GM23338 (cell line): ENCODE measurements around the gene AMPD3.

Source experiments
- CREB1 ChIP-seq: fragments of 250-450 bp; sonication (Bioruptor Pico); IDR thresholded peaks from 2 replicates; pipeline ENCODE4 v1.5.0; 2020; ENCODE audit warnings: low read depth, mild to moderate bottlenecking, moderate library complexity
- CTCF ChIP-seq, 2 experiments: fragments of 200-600 bp in 1 of 2; sonication (generic) in 1 of 2; conservative IDR thresholded peaks; 2 replicates each; pipeline versions ENCODE4 v1.5.1 to v1.6.1; 2016 to 2017; ENCODE audit warnings: antibody characterized with exemption in 2 of 2, low read depth in 2 of 2, mild to moderate bottlenecking in 2 of 2, moderate library complexity in 1 of 2
- EZH2 ChIP-seq: fragments of 200-600 bp; sonication (generic); IDR thresholded peaks from one replicate; pipeline ENCODE4 v1.8.0; 2017; ENCODE audit warnings: antibody characterized with exemption, mild to moderate bottlenecking, low read depth; ENCODE audit not compliant: unreplicated experiment
- EZH2phosphoT487 ChIP-seq: fragments of 200-600 bp; sonication (generic); IDR thresholded peaks from one replicate; pipeline ENCODE4 v1.8.1; 2018; ENCODE audit warnings: antibody characterized with exemption; ENCODE audit not compliant: unreplicated experiment
- JUNB ChIP-seq: IDR thresholded peaks from one replicate; pipeline ENCODE4 v1.6.1; 2016; ENCODE audit warnings: antibody characterized with exemption; ENCODE audit not compliant: unreplicated experiment
- POLR2AphosphoS5 ChIP-seq: IDR thresholded peaks from 2 replicates; pipeline ENCODE4 v1.6.1; 2016; ENCODE audit warnings: antibody characterized with exemption, low read depth
- ZNF114 ChIP-seq: fragments of 250-450 bp; sonication (Bioruptor Pico); IDR thresholded peaks from 2 replicates; pipeline ENCODE4 v1.5.0; 2020; ENCODE audit warnings: mild to moderate bottlenecking, moderate library complexity
- ZNF331 ChIP-seq: fragments of 250-450 bp; sonication (Bioruptor Pico); IDR thresholded peaks from 2 replicates; pipeline ENCODE4 v1.5.0; 2020; ENCODE audit warnings: low read depth, mild to moderate bottlenecking, moderate library complexity

GRCh38 chr11:10500757-10501684, 46.0 kb downstream of the AMPD3 start:
- no peak for TF ChIP-seq CTCF (conservative IDR thresholded peaks at IDR 0.05; ENCODE audit: low read depth in 2 of 2)
- no peak for TF ChIP-seq POLR2AphosphoS5
- no peak for TF ChIP-seq EZH2
- no peak for TF ChIP-seq EZH2phosphoT487
- no peak for TF ChIP-seq CREB1 (CRISPR knock-in tag)
- no peak for TF ChIP-seq ZNF331 (CRISPR knock-in tag)
- TF ChIP-seq JUNB: no peak
- no peak for TF ChIP-seq ZNF114
